CD4-positive, alpha-beta T cell treated with Interleukin-6 for 4 hours (primary cell): ENCODE measurements around the gene FRAS1.

ENCODE experiments used
- DNase-seq: peaks from one replicate; pipeline ENCODE4 v3.0.0-alpha.2; 2020; ENCODE audit warnings: mixed read lengths

The FRAS1 gene

DNA sequence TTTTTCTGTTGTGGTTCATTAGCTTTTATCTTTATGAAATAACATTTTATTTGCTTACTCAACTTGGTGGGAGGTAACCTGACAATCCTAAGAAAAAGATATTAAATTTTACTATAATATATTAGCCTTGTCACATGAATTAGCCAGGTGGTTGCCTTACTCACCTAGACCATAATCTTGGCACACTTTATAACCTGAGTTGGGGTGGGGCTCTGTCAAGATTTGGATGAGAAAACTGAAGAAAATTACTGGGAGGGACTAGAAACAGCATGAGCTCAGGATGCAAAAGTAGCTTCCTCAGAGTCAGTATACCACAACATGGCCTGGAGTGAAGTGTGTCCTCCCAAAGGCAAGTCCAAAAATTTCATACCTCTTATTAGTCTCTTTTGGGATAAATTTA lies 329.6 kb downstream of the FRAS1 start:
- DNase-seq: no peak

DNA sequence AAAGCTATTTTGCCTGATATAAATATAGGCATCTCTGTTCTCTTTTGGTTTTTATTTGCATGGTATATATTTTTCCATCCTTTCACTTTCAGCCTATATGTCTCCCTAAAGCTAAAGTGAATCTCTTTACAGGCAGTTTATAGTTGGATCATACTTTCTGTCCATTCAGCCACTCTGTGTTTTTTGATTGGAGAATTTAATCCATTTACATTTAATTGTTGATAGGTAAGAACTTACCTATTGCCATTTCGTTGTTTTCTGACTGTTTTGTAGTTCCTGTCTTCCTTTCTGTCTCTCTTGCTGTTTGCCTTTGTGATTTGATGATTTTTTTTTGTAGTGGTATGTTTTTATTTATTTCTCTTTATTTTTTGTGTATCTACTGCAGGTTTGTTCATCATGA lies 338.5 kb downstream of the FRAS1 start:
- no peak for DNase-seq

DNA sequence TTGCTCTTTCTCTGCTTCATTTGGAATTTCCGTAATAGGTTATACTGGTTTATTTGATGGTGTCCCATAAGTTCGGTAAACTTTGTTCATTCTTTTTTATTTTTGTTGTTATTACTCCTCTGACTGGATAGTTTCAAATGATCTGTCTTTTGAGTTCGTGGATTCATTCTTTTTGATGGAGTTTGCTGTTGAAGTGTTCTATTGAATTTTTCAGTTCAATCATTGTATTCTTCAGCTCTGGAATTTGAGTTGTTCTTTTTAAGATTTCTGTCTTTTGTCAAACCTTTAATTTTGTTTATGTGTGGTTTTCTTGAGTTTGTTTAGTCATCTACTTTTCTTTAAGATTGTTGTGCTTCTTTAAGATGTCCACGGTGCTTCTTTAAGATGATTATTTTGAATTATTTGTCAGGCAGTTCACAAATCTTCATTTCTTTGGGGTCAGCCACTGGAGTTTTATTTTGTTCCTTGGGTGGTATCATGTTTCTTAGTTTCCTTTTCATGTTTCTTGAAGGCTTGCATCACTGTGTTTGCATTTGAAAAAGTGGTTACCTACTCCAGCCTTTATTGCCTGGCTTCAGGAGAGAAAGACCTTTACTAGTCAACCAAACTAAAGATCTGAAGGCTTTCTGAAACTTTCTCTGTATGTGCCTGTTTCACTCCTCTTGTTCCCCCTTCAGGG lies 339.6 kb downstream of the FRAS1 start:
- no peak for DNase-seq

DNA sequence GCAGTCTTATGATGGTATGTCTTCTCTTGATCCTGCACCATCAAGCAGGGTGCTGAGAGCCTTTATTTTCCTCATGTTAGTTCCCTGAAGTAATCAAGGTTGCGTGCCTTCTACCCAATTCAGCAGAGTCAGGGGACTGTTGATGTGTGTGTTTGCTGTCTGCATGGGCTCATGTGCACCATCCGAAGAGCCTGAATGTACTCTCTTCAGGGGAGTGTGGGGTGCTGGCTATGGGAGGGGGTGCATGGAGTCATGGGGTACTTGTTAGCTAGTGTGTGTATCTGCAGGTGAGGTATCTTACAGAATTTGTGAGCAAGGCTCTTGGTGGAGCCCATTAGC lies 340.1 kb downstream of the FRAS1 start:
- no peak for DNase-seq

DNA sequence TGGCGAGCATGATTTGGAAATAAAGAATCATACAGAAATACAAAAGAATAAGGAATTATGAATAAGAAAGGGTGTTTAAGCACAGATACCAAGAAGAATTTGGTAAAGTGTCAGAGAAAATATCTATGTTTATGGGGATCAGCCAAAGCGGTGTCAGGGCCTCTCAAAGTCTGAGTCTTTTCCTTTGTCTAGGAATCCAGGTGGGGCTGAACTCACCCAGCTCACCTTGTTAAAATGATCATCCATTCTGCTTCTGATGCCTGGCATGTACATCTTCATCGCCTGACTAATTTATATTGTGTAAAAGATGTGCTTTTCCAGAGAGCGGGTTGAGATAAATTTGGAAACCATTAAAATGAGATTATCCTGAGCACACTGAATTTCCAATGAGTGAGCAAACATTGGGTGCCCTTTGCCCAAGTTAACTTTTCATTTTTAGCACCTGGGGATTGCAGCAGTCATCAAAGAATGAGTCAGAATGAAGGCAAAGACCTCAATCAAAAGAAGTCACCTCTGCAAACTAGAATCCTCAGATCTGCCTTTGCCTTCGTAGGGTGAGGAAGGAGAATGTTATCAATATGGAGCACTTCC lies 352.6 kb downstream of the FRAS1 start:
- no peak for DNase-seq

GRCh38 chr4:78410225-78410624 lies 353.1 kb downstream of the FRAS1 start:
- no peak for DNase-seq

GRCh38 chr4:78410676-78411075 lies 353.6 kb downstream of the FRAS1 start:
- no peak for DNase-seq

- no peak for DNase-seq
Measured at GRCh38 chr4:78414116-78414515, 357.0 kb downstream of the FRAS1 start.

- no peak for DNase-seq
Measured at GRCh38 chr4:78417603-78418002, 360.5 kb downstream of the FRAS1 start.

GRCh38 chr4:78418406-78418805 lies 361.3 kb downstream of the FRAS1 start:
- DNase-seq: no peak

DNA sequence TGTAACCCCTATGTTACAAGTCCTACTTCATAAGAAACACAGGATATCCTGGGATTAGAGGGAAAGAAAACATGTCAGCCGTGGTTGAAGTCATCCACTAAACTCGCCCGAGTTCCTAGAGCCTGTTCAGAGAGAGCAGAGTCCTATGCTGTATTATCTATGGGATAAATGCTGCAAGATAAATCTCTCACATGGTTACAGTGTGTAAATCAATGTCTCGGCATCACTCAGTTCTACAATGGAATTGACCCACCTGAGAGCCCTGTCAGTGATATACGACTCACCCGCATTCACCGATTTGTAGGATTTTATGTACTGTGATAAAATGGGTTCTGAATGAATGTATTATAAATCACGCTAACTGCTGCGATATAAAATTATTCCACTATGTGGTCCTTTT lies 366.7 kb downstream of the FRAS1 start:
- DNase-seq: no peak

- DNase-seq: no peak
Measured at GRCh38 chr4:78424461-78424860, 367.3 kb downstream of the FRAS1 start.

GRCh38 chr4:78426972-78427371 lies 369.8 kb downstream of the FRAS1 start:
- no peak for DNase-seq

DNA sequence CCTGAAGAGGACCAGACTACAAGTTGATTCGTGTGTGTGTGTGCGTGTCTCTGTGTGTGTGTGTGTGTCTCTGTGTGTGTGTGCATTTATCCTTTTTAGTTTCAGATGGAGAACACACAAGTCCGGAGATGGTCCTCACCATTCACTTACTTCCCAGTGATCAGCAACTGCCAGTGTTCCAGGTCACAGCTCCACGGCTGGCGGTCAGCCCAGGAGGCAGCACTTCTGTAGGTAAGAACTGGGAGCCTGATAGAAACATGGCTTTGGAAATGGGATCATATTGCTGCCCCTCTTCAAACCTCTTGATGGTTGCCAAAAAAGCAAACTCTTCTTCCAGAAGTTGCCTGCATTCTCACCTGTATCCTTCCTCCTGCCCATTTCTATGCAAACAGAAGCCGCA lies 371.9 kb downstream of the FRAS1 start:
- DNase-seq: no peak

- no peak for DNase-seq
Measured at GRCh38 chr4:78432896-78433295, 375.8 kb downstream of the FRAS1 start.

- DNase-seq: no peak
Measured at GRCh38 chr4:78437608-78438088, 380.5 kb downstream of the FRAS1 start.

DNA sequence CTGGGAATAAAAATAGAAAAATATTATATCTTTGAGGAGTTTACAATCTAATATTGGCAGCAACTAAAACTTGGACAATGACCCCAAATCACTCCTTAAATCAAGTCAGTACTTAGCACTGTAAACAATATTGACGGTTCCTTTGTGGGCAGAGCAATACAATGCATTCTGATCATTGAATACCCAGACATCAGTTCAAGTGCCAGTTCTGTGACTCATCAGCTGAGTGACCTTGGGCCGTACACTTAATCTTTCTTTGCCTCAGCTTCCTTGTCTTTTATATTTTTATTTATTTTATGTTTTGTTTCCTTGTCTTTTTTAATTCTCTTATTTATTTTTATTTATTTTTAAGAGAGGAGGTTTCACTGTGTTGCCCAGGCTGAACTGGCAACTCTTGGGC lies 382.2 kb downstream of the FRAS1 start:
- no peak for DNase-seq

DNA sequence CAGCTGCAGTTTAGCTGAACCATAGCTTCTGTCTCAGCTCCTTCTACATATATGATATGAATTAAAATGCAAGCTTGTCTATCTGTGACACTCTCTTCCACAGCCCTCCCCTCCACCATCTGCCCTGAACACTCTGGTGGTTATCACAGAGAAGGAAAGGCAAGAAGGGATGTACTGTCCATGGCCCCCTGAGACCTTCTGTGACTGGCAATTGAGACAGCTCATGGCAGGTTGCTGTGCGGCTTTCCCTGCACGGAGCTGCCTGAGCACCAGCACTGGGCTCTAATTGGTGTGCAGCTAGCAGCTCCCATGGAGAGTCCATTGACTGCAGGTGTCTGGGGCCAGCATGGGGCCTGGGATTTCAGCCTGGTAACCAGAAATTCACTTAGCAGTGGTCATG lies 384.6 kb downstream of the FRAS1 start:
- DNase-seq: no peak

DNA sequence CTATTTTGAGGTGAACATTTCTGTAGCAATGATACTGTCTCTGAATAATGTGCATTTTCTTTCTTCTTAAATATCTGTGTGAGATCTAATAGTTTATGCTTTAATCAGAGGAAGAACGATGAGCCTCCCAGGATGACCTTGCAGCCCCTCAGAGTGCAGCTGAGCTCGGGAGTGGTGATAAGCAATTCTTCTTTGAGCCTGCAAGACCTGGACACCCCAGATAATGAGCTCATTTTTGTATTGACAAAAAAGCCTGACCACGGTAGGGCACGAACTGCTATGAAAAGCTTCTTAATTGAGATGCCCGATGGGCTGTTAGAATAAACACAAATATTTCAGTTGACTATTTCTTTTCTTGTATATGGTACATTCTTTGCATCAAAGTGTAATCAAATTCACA lies 389.5 kb downstream of the FRAS1 start:
- DNase-seq: no peak

DNA sequence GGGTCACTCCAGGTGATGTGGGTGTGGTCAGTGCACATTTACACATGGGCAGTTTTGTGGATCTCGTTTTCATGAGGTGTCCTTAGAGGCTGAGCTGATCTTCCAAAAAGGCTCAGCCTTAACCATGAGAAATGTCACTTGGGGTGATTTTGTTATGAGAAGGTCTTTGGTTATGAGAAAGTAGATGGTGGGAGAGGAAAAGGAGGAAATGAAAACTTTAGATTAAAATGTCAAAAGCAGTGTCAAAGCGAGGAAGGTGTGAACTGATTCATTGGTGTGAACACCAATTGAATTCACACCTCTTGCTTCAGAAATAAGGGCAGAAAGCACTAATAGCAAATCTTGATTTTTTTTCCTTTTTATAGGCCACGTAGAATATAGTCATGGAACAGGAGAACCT lies 394.3 kb downstream of the FRAS1 start:
- DNase-seq: no peak

- DNase-seq: no peak
Measured at GRCh38 chr4:78454016-78454415, 396.9 kb downstream of the FRAS1 start.

GRCh38 chr4:78457751-78458150 lies 400.6 kb downstream of the FRAS1 start:
- no peak for DNase-seq

DNA sequence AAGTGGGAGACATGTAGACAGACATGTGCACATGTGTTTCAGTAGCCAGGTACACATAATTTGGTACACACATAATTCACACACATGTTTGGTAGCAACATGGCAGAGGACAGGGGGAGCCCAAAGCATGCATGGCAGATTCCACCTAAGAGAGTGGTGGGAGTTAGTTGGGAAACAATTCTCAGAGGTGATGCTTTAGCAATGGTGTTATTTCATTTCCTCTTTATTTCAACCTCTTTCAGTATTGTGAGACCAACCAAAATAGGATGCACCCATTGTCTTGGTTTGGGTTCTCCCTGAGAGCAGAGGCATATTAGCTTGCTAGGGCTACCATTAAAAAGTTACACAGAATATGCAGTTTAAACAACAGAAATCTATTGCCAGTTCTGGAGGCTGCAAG lies 402.2 kb downstream of the FRAS1 start:
- no peak for DNase-seq

DNA sequence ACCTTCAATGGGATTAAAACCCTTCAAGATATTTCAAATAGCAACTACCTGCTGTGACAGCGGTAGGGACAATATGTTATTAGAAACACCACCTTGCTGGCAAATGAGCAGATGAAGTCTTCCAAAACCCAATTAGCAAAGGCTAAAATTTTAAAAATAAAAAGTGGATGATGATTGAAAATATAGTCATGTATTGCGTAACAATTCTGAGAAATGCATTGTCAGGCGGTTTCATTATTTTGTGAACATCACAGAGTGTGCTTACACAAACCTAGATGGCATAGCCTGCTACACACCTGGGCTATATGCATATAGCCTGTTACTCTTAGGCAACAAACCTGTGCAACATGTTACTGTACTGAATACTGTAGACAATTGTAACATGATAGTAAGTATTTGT lies 403.2 kb downstream of the FRAS1 start:
- no peak for DNase-seq

DNA sequence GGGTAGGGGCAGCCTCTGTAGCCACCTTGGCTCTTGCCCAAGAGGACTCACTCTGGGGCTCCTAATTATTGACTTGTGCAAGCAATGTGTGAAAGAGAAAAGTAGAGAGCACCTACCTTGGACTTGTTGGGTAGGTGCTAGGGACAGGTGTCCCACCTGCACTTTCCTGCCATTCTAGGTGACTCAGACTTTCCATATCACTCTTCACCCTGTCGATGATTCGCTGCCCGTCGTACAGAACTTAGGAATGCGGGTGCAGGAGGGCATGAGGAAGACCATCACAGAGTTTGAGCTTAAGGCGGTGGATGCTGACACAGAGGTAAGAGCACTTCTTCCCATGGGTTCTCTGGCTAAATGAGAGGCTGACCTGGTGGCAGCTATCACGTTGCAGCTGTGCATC lies 407.1 kb downstream of the FRAS1 start:
- no peak for DNase-seq
